Natural killer cell (primary cell): ENCODE measurements around the gene GDA. TPM values are rescaled to one million over a fixed set of nuclear protein-coding genes. Genes with fewer than 3 reads are reported as not detected.

Experiments
- ATAC-seq, 3 donors: fragments of 150-1000 bp in 2 of 3; fragments of 200-7000 bp in 1 of 3; cut with Tn5 transposase; 1 replicate in 1 of 3; 2 replicates in 2 of 3; pipeline ENCODE4 v1.10.0; 2021; ENCODE audit warnings: mild to moderate bottlenecking in 2 of 3, moderate library complexity in 2 of 3
- DNase-seq, 2 donors: peaks; one replicate each; pipeline versions ENCODE4 v3.0.0 to v3.0.0-alpha.2; 2013 to 2021; ENCODE audit warnings: mixed read lengths in 1 of 2
- H3K27ac ChIP-seq: one replicate; pipeline ENCODE4 v1.5.1; 2013; ENCODE audit warnings: mild to moderate bottlenecking, low read length
- H3K27me3 ChIP-seq: one replicate; pipeline ENCODE4 v1.6.1; 2013; ENCODE audit warnings: low read length; ENCODE audit not compliant: control insufficient read depth, insufficient read depth
- H3K36me3 ChIP-seq: one replicate; pipeline ENCODE4 v1.6.1; 2013; ENCODE audit warnings: low read length; ENCODE audit not compliant: control insufficient read depth, insufficient read depth
- H3K4me1 ChIP-seq: one replicate; pipeline ENCODE4 v1.6.1; 2013; ENCODE audit warnings: low read length; ENCODE audit not compliant: control insufficient read depth, insufficient read depth
- H3K4me3 ChIP-seq: one replicate; pipeline ENCODE4 v1.5.1; 2013; ENCODE audit warnings: low read length
- H3K9me3 ChIP-seq: one replicate; pipeline ENCODE4 v1.6.1; 2013; ENCODE audit warnings: low read length; ENCODE audit not compliant: control insufficient read depth, insufficient read depth
- H3K27ac Mint-ChIP-seq, 2 donors: one replicate each; pipeline ENCODE4 v1.8.0; 2022; ENCODE audit warnings: mild to moderate bottlenecking in 2 of 2, mixed read lengths in 2 of 2, moderate library complexity in 1 of 2
- H3K27me3 Mint-ChIP-seq, 2 donors: one replicate each; pipeline ENCODE4 v1.8.0; 2022; ENCODE audit warnings: low read depth in 2 of 2, mixed read lengths in 2 of 2
- H3K36me3 Mint-ChIP-seq: one replicate; pipeline ENCODE4 v1.8.0; 2022; ENCODE audit warnings: mixed read lengths
- H3K4me1 Mint-ChIP-seq, 2 donors: one replicate each; pipeline ENCODE4 v1.8.0; 2022; ENCODE audit warnings: mixed read lengths in 2 of 2
- H3K4me3 Mint-ChIP-seq: one replicate; pipeline ENCODE4 v1.8.0; 2022; ENCODE audit warnings: mild to moderate bottlenecking, moderate library complexity, mixed read lengths
- H3K9me3 Mint-ChIP-seq, 2 donors: one replicate each; pipeline ENCODE4 v1.8.0; 2022; ENCODE audit warnings: mixed read lengths in 2 of 2
- WGBS: methylation state at CpG from one replicate; pipeline ENCODE4 v1.1.7; 2013; ENCODE audit warnings: missing lambda C conversion rate; ENCODE audit not compliant: insufficient coverage; 5-methylcytosine and 5-hydroxymethylcytosine counted together
- intact Hi-C: fragments of 100-400 bp; cut with micrococcal nuclease; formaldehyde crosslinking; loops from one replicate; pipeline ENCODE4 v1.14.2; 2022
- total RNA-seq, 4 donors: library from RNA; stranded (reverse); fragments of 120-200 nt in 1 of 4; gene quantifications; one replicate each; pipeline versions ENCODE4 v1.2.3 to v1.2.4, GENCODE V29; 2013 to 2022
- TF ChIP-seq, protein P1 (sequence below): fragments of 200-600 bp; IDR thresholded peaks from one replicate; pipeline ENCODE4 v1.8.0; 2022; ENCODE audit warnings: antibody characterized with exemption

The GDA gene
- total RNA-seq, 3 donors from 2014 or later (not counting 1 experiment from before 2014, with no cell fraction given): not detected

DNA sequence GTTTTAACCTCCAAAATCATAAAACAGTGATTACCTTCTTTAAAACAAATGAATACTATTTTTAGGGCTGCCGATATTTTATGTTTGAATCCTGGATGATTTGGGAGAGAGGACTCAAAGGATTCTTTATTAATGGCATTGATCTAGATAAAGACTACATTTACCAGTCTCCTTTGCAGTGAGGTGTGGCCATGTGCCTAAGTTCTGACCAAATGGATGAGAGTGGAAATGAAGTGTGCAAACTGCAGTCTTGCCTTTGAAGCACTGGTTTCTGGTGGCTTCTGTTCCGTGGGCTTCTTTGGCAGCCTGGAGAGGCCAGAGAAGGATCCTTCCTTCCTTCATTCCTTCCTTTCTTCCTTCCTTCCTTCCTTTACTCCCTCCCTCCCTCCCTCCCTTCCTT is 24.3 kb upstream of the GDA start:
- TF ChIP-seq, protein P1, sequence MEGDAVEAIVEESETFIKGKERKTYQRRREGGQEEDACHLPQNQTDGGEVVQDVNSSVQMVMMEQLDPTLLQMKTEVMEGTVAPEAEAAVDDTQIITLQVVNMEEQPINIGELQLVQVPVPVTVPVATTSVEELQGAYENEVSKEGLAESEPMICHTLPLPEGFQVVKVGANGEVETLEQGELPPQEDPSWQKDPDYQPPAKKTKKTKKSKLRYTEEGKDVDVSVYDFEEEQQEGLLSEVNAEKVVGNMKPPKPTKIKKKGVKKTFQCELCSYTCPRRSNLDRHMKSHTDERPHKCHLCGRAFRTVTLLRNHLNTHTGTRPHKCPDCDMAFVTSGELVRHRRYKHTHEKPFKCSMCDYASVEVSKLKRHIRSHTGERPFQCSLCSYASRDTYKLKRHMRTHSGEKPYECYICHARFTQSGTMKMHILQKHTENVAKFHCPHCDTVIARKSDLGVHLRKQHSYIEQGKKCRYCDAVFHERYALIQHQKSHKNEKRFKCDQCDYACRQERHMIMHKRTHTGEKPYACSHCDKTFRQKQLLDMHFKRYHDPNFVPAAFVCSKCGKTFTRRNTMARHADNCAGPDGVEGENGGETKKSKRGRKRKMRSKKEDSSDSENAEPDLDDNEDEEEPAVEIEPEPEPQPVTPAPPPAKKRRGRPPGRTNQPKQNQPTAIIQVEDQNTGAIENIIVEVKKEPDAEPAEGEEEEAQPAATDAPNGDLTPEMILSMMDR: no peak
- no peak overlapping the region for H3K4me3 Mint-ChIP-seq
- 55% methylated on average over 2 of the region's 2 CpGs for WGBS

DNA sequence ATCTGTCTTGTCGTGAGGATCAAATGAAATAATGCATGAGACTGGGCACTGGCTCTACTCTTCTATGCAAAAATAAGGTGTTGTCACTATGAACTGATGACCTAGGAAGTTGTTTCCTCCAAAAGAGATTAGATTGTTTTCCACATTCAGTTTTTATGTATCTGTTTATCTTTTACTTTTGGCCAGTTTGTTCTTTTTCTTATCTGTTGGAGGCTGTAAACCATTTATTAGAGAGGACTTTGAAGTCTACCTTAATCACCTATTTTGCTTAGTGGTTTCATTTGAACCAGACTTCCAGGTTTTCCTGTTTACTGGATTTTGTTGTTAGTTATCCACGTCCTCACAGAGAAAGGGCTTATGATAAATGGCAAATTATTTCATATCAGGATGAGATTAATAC is 21.5 kb upstream of the GDA start:
- no peaks in the 10 kb centered on the region for H3K36me3 ChIP-seq
- Mint-ChIP-seq H3K4me3 (no peak overlapping the region), H3K9me3 (no peaks in the 10 kb centered on the region), H3K4me1 (no peaks in the 10 kb centered on the region), H3K27ac (no peak overlapping the region), H3K27me3 (no peaks in the 10 kb centered on the region), H3K36me3 (no peaks in the 10 kb centered on the region)
- H3K27me3 ChIP-seq: no peaks in the 10 kb centered on the region
- no peak overlapping the region for H3K4me3 ChIP-seq
- TF ChIP-seq, protein P1: no peak
- DNase-seq (no peak), ATAC-seq (no peak)
- H3K27ac ChIP-seq: no peak overlapping the region
- no peaks in the 10 kb centered on the region for H3K9me3 ChIP-seq
- WGBS: 69% methylated on average over 1 of the region's 2 CpGs
- no peaks in the 10 kb centered on the region for H3K4me1 ChIP-seq
- intact Hi-C loops: no loop called here

More for the DNA sequence above, 24.3 kb upstream of the GDA start:
- Mint-ChIP-seq H3K4me1 (no peaks in the 10 kb centered on the region), H3K27me3 (peaks cover 0 to 2% of the 10 kb centered on the region in 2 donors), H3K36me3 (no peaks in the 10 kb centered on the region), H3K9me3 (no peaks in the 10 kb centered on the region), H3K27ac (no peak overlapping the region)
- DNase-seq: no peak
- Histone ChIP-seq H3K36me3 (no peaks in the 10 kb centered on the region), H3K27ac (no peak overlapping the region), H3K9me3 (no peaks in the 10 kb centered on the region), H3K27me3 (no peaks in the 10 kb centered on the region), H3K4me1 (no peaks in the 10 kb centered on the region), H3K4me3 (no peak overlapping the region)
- ATAC-seq: no peak
- intact Hi-C loops: no loop called here

DNA sequence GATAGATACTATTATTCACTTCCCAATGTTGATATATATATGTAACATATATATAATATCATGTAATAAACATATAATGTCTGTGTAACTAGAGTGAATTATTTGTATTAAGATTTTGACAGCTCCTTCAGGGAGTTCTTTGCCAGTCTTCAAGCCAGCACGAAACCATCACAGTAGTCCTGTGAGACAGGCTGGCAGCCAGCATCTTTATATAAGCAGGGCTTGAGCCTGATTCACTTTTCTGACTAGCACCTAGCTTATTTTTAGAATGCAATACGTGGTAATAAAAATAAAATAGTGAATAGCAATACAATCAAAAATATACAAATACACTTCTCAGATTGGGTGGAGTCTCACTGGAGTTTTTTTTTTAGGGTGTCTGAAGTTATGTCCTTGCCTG is 20.7 kb upstream of the GDA start:
- H3K4me3 ChIP-seq: no peak overlapping the region
- H3K27ac ChIP-seq: no peak overlapping the region
- no peaks in the 10 kb centered on the region for H3K9me3 ChIP-seq
- no peak overlapping the region for H3K27ac Mint-ChIP-seq
- no peaks in the 10 kb centered on the region for H3K4me1 Mint-ChIP-seq
- H3K27me3 ChIP-seq: no peaks in the 10 kb centered on the region
- H3K9me3 Mint-ChIP-seq: no peaks in the 10 kb centered on the region
- intact Hi-C loops: no loop called here
- H3K36me3 Mint-ChIP-seq: no peaks in the 10 kb centered on the region
- H3K4me1 ChIP-seq: no peaks in the 10 kb centered on the region
- no peaks in the 10 kb centered on the region for H3K27me3 Mint-ChIP-seq
- no peak for DNase-seq
- no peaks in the 10 kb centered on the region for H3K36me3 ChIP-seq
- TF ChIP-seq, protein P1: no peak
- no peak overlapping the region for H3K4me3 Mint-ChIP-seq
- WGBS: 100% methylated on average over 1 of the region's 2 CpGs
- ATAC-seq: no peak
